Esophagus (tissue), 2 donors: ENCODE results near the gene MNAT1. TPM values are rescaled to one million over a fixed set of nuclear protein-coding genes. Genes with fewer than 3 reads are reported as not detected.

Experiments used
- polyA plus RNA-seq, 2 donors: library from polyadenylated mRNA; stranded (reverse); fragments of 200-250 nt; gene quantifications; one replicate each; pipeline ENCODE4 v1.2.3, GENCODE V29; 2013
- donor health status: healthy with polysubstance abuse.
- donor health status: Bipolar disorder and iron deficiency.

Gene MNAT1
- polyA plus RNA-seq, 2 donors: 13.4 to 18.1 TPM

Other genes with a start within 250 kb of the MNAT1 start
- gene C14orf39, start 248.7 kb upstream of the MNAT1 start, polyA plus RNA-seq: not detected
- not detected for gene SIX6, start 225.6 kb upstream of the MNAT1 start, polyA plus RNA-seq
- under 1 TPM in 1 of 2 donors, not detected in 1; 0.04 TPM for gene SIX1, start 85.3 kb upstream of the MNAT1 start, polyA plus RNA-seq
- under 1 TPM; 0.04 to 0.07 TPM for gene SIX4, start 10.4 kb upstream of the MNAT1 start, polyA plus RNA-seq
- gene TRMT5, start 246.3 kb downstream of the MNAT1 start, polyA plus RNA-seq: 1 to 10 TPM; 2.6 to 5.0 TPM
- 1 to 10 TPM; 3.2 to 5.9 TPM for gene SLC38A6, start 246.5 kb downstream of the MNAT1 start, polyA plus RNA-seq